Tibial artery (tissue), 4 donors: ENCODE data around the gene ASB5.

Source experiments
- DNase-seq, 2 donors: peaks; one replicate each; pipeline ENCODE4 v3.0.0-alpha.2; 2019
- H3K27ac ChIP-seq, 2 donors: fragments of 200-600 bp; sonication (generic) in 1 of 2; 1 replicate in 1 of 2; 2 replicates in 1 of 2; pipeline ENCODE4 v1.5.1; 2018 to 2019; ENCODE audit warnings: mild to moderate bottlenecking in 1 of 2
- H3K27me3 ChIP-seq, 2 donors: fragments of 200-600 bp; sonication (generic) in 1 of 2; one replicate each; pipeline versions ENCODE4 v1.5.1 to v1.6.0; 2016 to 2019
- H3K36me3 ChIP-seq, 3 donors: fragments of 200-600 bp; sonication (generic) in 2 of 3; one replicate each; pipeline ENCODE4 v1.5.1; 2016 to 2019; ENCODE audit warnings: mild to moderate bottlenecking in 2 of 3
- H3K4me1 ChIP-seq, 4 donors: fragments of 200-600 bp; sonication (generic) in 2 of 4; 1 replicate in 3 of 4; 2 replicates in 1 of 4; pipeline ENCODE4 v1.5.1; 2016 to 2019
- H3K4me3 ChIP-seq, 2 donors: fragments of 200-600 bp; sonication (generic) in 1 of 2; 1 replicate in 1 of 2; 2 replicates in 1 of 2; pipeline ENCODE4 v1.5.1; 2018 to 2019; ENCODE audit warnings: mild to moderate bottlenecking in 2 of 2
- H3K9me3 ChIP-seq, 3 donors: fragments of 200-600 bp; sonication (generic) in 1 of 3; one replicate each; pipeline ENCODE4 v1.5.1; 2016 to 2019
- intact Hi-C: fragments of 100-400 bp; cut with DNase I; formaldehyde crosslinking; loops from one replicate; pipeline ENCODE4 v1.15.0; 2023; ENCODE audit warnings: low total_unique reads
- TF ChIP-seq, protein P1 (sequence below), 2 experiments: fragments of 200-600 bp in 1 of 2; fragments of 450-650 bp in 1 of 2; IDR thresholded peaks; one replicate each; pipeline ENCODE4 v1.5.1; 2017 to 2019; ENCODE audit warnings: antibody characterized with exemption in 2 of 2, mild to moderate bottlenecking in 1 of 2, moderate library complexity in 1 of 2

The ASB5 gene, protein sequence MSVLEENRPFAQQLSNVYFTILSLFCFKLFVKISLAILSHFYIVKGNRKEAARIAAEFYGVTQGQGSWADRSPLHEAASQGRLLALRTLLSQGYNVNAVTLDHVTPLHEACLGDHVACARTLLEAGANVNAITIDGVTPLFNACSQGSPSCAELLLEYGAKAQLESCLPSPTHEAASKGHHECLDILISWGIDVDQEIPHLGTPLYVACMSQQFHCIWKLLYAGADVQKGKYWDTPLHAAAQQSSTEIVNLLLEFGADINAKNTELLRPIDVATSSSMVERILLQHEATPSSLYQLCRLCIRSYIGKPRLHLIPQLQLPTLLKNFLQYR

DNA sequence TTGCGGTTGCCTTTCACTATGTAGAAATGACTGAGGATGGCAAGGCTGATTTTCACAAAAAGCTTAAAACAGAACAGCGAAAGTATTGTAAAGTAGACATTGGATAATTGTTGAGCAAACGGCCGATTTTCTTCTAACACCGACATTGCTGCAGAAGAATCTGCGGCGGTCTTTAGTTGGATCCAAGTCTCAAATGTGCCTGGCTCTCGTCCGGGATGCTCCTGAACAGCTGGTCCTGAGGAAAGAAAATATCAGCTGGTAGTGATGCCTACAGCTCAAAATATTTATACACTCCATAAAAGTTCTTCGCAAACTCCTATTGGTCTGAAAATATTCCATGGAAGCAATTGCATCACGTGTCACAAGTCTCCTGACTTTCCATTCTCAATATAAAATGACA lies at the start of gene ASB5:
Gene ASB5 (minus strand): TSS at position 260 of the 400 bp plus-strand sequence. CDS start 114 bp downstream, at position 146.
- H3K36me3 ChIP-seq = no peaks in the 10 kb centered on the region
- H3K27me3 ChIP-seq = no peaks in the 10 kb centered on the region
- intact Hi-C loops = no loop called here
- H3K27ac ChIP-seq = no peak within 1 kb of the TSS
- TF ChIP-seq, protein P1, sequence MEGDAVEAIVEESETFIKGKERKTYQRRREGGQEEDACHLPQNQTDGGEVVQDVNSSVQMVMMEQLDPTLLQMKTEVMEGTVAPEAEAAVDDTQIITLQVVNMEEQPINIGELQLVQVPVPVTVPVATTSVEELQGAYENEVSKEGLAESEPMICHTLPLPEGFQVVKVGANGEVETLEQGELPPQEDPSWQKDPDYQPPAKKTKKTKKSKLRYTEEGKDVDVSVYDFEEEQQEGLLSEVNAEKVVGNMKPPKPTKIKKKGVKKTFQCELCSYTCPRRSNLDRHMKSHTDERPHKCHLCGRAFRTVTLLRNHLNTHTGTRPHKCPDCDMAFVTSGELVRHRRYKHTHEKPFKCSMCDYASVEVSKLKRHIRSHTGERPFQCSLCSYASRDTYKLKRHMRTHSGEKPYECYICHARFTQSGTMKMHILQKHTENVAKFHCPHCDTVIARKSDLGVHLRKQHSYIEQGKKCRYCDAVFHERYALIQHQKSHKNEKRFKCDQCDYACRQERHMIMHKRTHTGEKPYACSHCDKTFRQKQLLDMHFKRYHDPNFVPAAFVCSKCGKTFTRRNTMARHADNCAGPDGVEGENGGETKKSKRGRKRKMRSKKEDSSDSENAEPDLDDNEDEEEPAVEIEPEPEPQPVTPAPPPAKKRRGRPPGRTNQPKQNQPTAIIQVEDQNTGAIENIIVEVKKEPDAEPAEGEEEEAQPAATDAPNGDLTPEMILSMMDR (IDR thresholded peaks at IDR 0.05) = no peak
- peaks cover 0 to 5% (median 0%) of the 10 kb centered on the region in 4 donors for H3K4me1 ChIP-seq
- H3K9me3 ChIP-seq = no peaks in the 10 kb centered on the region
- no peak within 1 kb of the TSS for H3K4me3 ChIP-seq
- DNase-seq = no peak

DNA sequence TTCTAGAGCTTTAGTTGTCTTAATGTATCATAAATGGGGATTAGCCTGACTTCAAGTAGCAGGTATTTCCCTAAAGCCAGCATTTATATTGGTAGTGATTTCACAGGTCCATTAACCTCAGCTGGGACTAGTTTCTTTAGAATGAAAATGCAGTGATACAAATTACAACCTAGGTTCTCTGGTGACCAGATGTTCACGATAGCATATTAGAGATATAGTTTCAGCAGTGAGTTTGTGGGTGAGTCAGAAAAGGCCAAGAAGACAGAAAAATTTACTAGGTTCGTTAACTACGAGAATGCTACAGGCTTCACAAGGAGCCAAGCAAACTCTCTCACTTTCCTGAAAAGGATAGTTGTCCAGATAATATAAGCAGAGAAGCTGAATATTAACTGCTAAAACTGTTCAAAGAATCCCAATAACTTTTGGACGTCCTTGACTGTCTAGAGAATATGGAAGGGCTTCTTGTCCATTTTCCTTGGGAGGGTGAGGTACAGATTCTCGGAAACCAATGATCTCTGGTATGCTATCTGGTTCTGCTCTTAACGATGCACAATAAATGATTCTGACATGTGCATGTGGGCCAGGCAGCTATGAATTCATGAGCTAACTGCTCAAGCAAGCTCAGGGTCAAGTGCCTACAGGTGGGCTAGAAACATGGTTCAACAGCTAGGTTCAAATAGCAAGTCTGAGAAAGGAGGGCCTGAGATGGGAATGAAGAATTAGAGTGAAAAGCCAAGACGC lies 44.7 kb upstream of the ASB5 start:
- no peaks in the 10 kb centered on the region for H3K27me3 ChIP-seq
- intact Hi-C loops = no loop called here
- no peaks in the 10 kb centered on the region for H3K36me3 ChIP-seq
- no peak for DNase-seq
- no peaks in the 10 kb centered on the region for H3K9me3 ChIP-seq
- TF ChIP-seq, protein P1 (IDR thresholded peaks at IDR 0.05) = no peak
- no peak overlapping the region for H3K27ac ChIP-seq
- no peak overlapping the region for H3K4me3 ChIP-seq
- H3K4me1 ChIP-seq = peaks cover 0 to 4% (median 0%) of the 10 kb centered on the region in 4 donors

DNA sequence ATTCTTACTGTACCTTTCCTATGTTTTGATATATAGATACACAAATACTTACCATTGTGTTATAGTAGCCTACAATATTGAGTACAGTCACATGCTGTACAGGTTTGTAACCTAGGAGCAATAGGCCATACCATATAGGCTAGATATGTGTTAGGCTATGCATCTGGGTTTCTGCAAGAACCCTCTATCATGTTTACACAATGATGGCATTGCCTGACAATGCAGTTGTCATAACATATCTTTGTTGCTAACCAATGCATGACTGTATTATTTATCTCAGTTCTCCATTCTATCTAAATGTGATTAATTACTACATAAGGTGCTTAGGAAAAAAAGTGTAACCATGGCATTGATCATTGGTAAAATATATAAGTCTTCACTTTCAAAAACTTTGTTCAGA lies 40.8 kb upstream of the ASB5 start:
- Histone ChIP-seq H3K36me3 (no peaks in the 10 kb centered on the region), H3K27me3 (peaks cover 0 to 10% of the 10 kb centered on the region in 2 donors), H3K27ac (no peak overlapping the region), H3K4me3 (no peak overlapping the region), H3K9me3 (no peaks in the 10 kb centered on the region), H3K4me1 (no peaks in the 10 kb centered on the region)
- no peak for DNase-seq
- intact Hi-C loops = no loop called here
- TF ChIP-seq, protein P1 (IDR thresholded peaks at IDR 0.05) = no peak

DNA sequence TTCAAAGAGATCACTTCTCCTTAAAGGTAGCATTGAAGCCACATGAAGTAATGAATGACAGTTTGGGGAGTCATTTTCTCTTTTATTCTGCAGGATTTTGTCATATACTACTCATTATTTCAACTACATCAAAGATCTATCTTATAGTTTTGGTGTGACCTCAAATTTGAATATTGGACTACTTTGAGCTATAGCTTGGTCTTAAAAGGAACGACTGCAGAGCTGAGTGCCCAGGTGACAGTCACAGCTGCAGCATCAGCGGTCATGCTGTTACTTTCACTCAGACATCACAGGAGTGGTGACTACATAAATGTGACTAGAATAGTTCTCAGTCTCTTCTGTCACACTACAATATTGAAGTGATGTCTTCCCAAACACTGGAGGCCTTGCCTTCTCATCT lies 40.0 kb upstream of the ASB5 start:
- H3K36me3 ChIP-seq = no peaks in the 10 kb centered on the region
- DNase-seq = no peak
- H3K27ac ChIP-seq = no peak overlapping the region
- H3K27me3 ChIP-seq = peaks cover 0 to 10% of the 10 kb centered on the region in 2 donors
- no peaks in the 10 kb centered on the region for H3K9me3 ChIP-seq
- H3K4me3 ChIP-seq = no peak overlapping the region
- TF ChIP-seq, protein P1 (IDR thresholded peaks at IDR 0.05) = no peak
- no peaks in the 10 kb centered on the region for H3K4me1 ChIP-seq
- intact Hi-C loops = no loop called here

DNA sequence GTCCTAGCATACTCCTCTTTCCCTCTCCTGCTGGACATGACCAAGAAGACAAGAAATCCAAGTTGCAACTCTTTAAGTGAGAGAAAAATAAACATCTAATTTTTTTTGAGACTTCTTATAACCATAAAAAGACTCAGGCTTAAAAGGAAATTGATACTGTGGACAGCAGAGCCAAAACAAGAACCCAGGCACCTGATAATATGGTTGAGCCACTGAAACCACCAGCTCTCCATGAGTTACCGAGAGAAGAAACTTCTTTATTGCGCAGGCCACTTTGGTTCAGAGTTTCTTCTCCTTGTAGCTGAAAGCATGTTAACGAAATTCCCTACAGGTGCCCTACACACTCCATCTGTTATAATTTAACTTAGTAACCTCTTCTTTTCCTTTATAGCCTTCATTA lies 39.4 kb upstream of the ASB5 start:
- H3K27ac ChIP-seq = no peak overlapping the region
- no peaks in the 10 kb centered on the region for H3K36me3 ChIP-seq
- no peak overlapping the region for H3K4me3 ChIP-seq
- no peaks in the 10 kb centered on the region for H3K9me3 ChIP-seq
- TF ChIP-seq, protein P1 (IDR thresholded peaks at IDR 0.05) = no peak
- intact Hi-C loops = no loop called here
- no peak for DNase-seq
- H3K4me1 ChIP-seq = no peaks in the 10 kb centered on the region
- H3K27me3 ChIP-seq = peaks cover 0 to 10% of the 10 kb centered on the region in 2 donors
